Measurements from ENCODE around the gene ARHGEF16. TPM values are rescaled to one million over a fixed set of nuclear protein-coding genes. Genes with fewer than 3 reads are reported as not detected.

The ARHGEF16 gene
- total RNA-seq, result 1.6 TPM
- long read RNA-seq, partial matches to known transcripts, result 2 of 3 reads
- long read RNA-seq, other reads (novel, unspliced or antisense), result 1 of 3 reads

DNA sequence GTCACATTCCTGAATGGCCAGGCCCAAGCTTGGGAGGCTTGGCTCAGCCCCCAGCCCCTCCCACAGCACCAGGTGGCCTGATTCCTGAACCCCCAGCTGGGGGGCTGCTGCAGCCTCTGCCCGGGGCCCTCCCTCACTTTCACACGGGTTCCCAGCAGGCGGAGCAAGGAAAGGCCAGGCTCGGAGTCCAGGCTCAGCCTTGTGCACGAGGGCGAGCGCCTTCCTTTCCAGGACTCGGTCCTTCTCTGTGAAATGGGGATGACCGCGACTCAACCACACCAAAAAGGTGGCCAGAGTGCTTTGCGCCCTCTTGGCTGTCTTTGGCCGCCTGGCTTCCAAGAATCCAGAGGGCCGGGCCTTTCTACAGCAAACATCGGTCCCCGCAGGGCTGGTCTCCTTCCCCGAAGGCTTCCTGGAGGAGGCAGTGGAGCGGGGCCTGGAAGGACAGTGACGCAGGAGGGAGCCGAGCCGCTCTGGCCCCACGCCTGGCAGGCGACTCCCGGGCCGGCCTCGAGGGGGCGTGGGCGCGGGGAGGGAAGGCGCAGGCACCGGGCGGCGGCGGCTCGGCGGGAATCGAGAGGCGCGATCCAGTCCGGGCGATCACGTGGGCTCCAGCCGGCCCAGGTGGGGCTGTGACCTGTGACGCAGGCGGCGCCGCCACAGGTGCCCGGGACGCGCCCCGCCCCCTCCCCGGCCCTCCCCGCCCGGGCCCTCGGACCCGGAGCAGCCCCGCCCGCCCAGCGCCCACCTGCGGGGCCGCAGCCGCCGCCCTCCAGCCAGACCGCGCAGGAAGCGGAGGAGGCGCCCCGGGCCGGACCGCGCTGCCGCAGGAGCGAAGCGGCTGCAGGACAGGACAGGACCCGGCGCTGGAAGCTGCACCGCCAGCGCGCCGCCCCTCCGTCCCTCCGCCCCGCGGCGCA is at the start of gene ARHGEF16:
Gene ARHGEF16, plus strand, starts transcription at position 775 of the 920 bp plus-strand sequence. CDS start 8,420 bp downstream, outside the sequence.
- no peak for DNase-seq (ENCODE audit: low spot score)

DNA sequence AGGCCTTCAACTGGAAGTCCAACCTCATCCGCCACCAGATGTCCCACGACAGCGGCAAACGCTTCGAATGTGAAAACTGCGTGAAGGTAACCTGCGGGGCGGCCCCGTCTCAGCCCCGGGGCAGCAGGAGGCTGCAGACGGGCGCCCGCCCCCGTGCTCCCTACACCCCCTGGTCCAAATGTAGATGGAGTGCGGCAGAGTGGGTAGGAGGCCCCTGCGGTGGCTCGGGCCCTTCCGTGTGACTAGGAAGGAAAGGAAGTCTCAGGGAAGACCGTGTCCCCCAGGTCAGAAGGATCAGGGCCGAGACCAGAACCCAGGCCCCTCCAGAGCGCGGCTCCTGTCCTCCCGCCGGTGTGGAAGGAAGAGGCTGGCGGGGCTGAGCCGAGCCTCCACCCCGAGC is 49.7 kb upstream of the ARHGEF16 start:
- DNase-seq (ENCODE audit: low spot score), result no peak

DNA sequence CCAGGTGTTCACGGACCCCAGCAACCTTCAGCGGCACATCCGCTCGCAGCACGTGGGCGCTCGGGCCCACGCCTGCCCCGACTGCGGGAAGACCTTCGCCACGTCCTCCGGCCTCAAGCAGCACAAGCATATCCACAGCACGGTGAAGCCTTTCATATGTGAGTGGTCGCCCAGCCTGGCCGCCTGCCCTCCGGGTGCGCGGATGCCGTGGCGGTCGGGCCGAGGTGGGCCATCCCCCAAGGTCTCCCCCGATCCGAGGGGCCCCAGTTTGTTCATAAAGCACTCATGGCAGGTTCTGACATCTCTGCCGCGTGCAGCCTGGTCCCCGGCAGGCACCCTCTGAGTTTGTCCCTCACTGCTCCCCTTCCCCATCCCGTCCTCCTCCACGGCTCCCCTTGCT is 49.0 kb upstream of the ARHGEF16 start:
- no peak for DNase-seq (ENCODE audit: low spot score)

DNA sequence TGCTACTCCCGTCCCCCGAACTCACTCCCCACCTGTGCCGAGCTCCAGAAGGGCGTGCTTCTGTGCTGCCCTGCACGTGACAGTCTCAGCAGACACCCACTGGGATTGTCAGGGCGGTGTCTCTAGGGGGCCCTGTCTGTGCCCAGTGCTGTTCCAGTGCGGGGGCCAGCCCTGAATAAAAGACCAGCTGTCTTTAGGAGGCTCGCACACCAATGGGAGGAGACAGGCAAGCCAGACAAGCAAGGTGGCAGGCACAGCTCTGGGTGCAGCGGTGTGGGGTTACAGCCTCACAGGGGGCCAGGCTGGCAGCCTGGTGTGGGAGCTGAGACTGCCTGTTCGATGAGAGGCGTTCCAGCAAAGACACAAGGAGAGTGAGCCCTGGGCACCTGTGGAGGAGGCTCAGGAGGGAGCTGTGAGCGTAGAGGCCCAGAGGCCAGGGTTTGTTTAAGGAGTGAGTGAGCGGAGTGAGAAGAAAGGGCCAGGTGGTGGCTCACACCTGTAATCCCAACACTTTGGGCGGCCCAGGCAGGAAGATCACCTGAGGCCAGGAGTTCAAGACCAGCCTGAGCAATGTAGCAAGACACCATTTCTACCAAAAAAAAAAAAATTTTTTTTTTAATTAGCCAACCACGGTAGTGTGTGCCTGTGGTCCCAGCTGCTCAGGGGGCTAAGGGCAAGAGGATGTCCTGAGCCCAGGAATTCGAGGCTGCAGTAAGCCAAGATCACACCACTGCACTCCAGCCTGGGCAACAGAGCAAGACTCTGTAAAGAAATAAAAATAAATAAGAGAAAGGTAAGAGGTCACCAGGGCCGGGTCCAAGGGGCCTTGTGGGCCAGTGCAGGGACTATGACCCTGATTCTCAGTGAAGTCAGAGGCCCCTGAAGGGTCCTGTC is 48.2 kb upstream of the ARHGEF16 start:
- DNase-seq (ENCODE audit: low spot score), result no peak

DNA sequence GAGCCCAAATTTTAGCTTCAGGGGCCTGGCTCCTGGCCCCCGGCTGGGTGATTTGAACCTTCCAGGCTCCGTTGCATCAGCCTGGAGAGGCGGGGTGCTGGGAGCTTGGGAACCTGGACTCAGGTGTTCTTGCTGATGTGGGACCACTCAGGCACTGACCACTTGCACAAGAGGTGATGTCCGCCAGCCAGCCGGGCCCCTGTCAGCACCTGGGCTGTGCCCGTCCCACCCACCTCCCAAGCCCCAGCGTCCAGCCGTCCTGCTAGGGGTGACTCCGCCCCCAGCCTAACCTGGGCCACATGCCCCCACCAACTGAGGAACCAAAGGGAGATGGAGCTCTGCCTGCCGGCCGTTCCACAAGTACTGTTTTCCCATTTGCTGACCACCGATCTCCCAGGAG is 47.4 kb upstream of the ARHGEF16 start:
- DNase-seq (ENCODE audit: low spot score), result no peak

DNA sequence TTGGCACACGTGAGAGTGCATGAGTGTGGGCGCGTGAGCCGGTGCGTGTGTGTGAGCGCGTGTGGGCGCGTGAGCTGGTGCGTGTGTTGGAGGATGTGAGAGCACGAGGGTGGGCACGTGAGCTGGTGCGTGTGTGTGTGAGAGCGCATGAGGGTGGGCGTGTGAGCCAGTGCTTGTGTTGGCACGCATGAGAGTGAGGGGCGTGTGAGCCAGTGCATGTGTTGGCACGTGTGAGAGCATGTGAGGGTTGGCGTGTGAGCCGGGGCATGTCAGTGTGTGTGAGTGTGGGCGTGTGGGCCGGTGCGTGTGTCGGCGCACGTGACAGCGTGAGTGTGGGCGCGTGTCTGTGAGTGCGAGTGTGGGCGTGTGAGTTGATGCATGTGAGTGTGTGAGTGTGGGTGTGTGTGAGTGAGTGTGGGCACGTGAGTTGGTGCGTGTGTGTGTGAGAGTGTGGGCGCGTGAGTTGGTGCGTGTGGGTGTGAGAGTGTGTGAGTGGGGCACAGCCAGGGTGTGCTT is 45.7 kb upstream of the ARHGEF16 start:
- DNase-seq (ENCODE audit: low spot score), result no peak

DNA sequence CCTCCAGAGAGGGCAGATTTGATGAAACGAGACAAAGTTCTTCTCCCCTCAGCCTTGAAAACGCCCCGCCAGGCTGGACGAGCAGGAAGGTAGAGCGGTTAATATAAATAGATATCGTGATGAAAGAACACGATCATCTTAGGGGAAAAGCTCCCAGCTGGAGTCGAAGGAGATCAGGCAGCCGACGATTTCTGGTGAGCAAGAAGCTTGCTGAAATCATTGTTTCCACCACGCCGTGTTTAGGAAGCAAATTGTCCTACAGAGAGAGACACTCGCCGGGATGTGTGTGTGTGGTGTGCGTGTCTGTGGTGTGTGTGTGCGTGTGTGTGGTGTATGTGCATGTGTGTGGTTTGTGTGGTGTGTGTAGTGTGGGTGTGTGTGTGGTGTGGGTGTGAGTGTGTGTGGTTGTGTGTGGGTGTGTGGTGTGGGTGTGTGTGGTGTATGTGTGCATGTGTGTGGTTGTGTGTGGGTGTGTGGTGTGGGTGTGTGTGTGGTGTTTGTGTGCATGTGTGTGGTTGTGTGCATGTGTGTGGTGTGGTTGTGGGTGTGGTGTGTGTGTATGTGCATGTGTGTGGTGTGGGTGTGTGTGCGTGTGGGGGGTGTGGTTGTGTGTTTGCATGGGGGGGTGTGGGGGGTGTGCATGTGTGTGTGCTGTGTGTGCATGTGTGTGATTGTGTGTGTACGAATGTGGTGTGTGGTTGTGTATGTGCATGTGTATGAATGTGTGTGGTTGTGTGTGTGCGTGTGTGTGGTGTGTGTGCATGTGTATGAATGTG is 44.9 kb upstream of the ARHGEF16 start:
- no peak for DNase-seq (ENCODE audit: low spot score)

DNA sequence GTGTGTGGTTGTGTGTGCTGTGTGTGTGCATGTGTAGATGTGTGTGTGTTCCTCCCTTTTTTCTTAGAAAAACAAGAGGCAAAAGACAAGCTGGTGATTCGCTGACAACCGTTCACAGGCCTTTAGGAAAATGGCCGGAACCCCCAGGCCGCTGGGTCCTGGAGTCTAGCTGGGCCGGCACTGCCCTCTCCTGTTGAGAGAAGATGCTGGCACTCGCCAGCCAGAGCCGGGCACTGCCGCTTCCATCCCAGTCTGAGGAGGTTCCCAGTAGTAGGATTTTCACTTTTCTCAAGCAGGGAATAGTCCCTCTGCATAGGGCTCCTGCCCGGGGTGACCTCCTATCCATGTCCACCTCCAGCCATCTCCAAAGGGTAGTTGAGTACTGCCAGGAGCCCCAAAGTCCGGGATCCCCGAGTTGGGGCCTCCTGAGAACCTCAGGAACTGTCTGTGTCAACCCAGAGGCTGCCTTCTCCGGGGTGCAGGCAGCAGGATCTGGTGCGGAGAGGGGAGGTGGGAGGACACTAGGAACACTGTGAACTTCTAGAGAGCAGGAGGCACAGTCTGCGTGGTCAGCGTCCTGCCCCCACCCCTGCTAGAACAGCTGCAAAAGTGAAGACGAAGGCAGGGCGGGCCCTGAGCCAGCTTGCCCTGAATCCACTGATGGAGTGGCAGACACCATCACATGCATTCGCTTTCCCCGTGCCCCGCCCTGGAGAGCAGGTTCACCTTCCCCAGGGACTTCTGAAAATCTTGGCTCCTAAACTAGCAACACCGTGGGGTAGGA is 44.1 kb upstream of the ARHGEF16 start:
- no peak for DNase-seq (ENCODE audit: low spot score)

DNA sequence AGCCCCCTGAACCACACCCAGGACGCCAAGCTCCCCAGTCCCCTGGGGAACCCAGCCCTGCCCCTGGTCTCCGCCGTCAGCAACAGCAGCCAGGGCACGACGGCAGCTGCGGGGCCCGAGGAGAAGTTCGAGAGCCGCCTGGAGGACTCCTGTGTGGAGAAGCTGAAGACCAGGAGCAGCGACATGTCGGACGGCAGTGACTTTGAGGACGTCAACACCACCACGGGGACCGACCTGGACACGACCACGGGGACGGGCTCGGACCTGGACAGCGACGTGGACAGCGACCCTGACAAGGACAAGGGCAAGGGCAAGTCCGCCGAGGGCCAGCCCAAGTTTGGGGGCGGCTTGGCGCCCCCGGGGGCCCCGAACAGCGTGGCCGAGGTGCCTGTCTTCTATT is 42.7 kb upstream of the ARHGEF16 start:
- DNase-seq (ENCODE audit: low spot score), result no peak

DNA sequence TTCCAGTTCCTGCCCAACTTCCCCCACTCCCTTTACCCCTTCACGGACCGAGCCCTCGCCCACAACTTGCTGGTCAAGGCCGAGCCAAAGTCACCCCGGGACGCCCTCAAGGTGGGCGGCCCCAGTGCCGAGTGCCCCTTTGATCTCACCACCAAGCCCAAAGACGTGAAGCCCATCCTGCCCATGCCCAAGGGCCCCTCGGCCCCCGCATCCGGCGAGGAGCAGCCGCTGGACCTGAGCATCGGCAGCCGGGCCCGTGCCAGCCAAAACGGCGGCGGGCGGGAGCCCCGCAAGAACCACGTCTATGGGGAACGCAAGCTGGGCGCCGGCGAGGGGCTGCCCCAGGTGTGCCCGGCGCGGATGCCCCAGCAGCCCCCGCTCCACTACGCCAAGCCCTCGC is 42.1 kb upstream of the ARHGEF16 start:
- DNase-seq (ENCODE audit: low spot score), result no peak

DNA sequence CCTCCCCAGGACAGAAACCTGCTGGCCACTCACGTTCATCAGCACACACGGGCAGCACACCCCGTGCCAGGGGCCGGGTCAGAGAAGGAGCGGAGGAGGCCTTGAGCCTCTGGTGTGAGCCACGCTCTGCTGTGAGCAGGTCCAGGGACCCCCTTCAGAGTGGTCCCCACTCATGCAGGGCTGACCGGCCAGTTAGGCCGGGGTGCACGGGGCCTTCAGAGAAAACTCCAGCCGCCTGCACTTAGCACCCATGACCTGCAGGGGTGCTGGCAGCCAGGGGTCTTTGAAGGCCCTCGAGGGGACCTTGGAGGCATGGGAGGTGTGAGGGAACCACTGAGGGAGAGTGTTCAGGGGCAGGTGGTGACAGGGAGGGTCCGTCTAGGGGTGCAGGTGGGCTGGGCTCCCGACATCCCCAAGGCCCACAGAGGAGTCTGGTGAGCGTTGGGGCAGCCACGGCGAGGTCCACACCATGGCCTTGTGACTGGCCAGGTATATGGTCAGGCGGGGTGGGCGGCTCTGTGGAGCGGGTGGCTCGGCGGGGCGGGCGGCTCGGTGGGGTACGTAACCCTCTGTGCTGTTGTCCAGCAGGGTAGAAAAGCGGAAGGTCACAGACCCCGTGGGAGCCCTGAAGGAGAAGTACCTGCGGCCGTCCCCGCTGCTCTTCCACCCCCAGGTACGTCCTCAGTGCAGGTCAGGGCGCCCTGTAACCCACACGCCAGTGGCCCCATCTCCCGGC is 40.3 kb upstream of the ARHGEF16 start:
- no peak for DNase-seq (ENCODE audit: low spot score)

DNA sequence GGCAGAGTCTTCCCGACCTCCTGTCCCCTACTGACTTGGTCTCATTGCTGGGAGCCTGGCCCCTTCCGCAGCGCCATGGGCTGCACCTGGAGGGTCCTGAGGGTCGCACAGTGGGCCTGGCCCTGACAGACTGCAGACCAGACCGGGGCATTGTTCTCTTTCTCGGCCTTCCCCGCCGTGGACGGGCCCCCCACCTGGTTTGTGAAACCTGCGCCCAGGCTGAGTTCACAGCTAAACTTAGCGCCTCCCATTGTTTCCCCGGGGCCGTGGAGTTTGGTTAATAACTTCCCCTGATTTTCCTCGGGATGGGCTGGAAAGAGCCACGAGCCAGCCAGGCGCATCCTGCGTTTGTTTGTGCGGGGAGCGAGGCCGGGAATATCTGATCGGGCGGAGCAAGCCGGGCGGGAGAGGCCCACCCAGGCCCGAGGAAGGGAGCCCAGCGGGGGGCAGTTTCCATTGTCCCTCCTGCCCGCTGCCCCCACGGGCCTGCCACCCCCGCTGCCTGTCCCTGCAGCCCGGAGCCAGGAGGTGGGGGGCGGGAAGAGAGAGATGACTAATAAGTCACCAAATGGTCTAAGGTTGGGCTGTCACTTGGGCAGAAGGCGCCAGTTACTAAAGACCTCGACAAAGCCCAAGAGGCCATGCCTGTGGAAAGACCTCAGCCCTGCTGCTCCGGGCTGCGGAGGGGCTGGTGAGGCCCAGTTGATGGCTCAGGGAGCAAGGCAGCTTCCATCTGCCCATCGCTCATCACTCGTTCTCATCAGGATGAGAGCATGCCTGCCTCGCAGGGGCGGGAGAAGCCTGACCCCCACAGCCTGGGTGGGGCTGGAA is 39.0 kb upstream of the ARHGEF16 start:
- no peak for DNase-seq (ENCODE audit: low spot score)

DNA sequence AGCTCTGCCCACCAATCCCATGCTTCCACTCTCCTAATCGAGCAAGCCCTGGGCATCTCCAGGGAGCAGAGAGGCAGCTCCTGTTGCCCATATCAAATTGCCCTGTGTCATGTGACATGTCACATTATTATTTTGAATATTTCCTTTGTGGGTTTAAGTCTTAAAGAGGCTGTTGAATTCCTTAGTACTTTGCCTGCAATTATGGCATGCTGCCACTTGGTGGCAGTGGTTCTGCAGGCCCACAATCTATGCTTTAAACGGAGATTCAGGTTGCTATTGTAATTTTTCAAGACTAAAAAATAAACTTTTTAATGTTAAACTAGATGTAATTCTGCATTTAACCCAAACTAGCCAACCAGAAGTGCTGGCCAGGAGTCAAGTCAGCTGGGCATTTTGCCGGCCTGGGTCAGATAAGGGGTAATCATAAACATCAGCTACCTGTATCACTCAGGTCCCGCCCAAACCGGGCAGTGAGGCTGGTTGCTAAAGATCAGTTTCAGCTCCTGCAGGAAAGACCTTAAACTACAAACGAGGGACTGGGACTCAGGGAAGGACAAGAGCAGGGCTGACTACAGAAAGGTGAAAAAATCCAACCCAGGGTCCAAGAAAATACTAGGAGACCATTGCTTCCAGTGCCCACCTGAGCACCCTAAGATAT is 37.3 kb upstream of the ARHGEF16 start:
- no peak for DNase-seq (ENCODE audit: low spot score)

DNA sequence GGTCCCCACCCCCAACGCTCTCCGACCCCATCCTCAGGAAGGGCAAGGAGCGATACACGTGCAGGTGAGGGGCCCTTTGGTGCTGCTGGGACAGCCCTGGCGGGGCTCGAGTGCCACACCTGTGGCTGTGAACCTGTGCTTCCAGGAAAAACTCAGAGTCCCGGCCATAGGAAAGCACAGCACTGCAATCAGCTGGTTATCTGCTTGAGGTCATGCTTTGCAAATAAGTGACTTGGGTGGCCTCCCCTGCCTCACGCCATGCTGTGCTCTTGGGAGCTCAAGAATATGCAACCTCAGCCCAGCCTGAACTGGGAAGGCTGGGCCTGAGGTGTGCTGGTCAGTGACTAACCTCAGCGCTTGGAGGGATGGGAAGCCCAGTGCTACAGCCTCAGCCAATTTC is 36.5 kb upstream of the ARHGEF16 start:
- no peak for DNase-seq (ENCODE audit: low spot score)

DNA sequence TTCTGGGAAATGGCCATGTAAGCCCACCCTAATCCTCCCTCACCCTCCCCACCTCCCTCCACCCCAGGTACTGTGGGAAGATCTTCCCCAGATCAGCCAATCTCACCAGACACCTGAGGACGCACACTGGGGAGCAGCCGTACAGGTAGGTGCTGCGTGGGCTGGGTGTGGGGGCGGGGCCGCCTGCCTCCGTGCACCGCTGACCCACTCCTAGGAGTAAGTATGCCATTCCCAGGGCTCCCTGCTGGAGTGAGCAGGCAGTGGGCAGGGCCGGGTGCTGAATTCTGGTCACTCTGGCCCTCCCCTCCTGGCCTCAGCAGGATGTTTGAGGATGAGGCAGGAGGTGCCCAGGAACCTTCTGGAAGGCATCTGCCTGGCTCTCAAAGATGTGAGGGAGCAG is 35.9 kb upstream of the ARHGEF16 start:
- no peak for DNase-seq (ENCODE audit: low spot score)

DNA sequence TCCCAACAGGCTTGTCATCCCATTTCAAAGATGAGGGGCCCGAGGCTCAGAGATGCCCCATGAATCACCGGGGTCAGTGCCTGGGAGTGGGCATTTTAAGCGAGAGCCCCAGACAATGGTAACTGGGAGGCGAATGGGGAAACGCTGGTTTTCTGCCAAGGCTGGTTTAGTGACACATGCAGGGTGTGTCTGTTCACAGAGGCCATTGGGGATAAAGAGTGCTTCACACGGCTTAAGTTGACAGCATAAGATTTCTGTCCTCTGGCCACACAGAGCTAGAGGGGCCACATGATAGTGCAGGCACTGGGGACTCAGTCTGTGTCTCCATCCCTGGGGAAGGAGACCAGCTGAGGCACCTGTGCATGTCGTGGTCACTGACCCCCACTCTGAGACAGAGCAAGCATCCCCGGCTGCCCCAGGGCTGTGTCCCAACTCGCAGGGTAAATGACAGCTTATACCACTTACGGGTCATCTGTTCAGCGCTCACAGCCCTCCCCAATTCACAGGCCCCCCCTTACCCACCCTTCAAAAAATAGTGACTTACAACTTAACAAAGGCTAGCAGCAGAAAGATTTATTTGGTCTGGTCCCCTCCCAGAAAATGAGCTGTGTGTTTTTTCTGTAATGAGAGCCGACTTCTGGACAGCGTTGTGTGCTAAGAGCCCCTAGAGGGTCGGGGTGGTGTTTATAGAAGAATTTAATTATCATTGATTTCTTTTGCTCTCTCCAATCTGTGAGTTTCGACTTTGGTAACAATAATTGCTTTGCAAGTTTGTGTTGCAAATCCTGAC is 34.9 kb upstream of the ARHGEF16 start:
- DNase-seq (ENCODE audit: low spot score), result no peak
